H1 (cell line): ENCODE data around the gene BDP1. TPM values are rescaled to one million over a fixed set of nuclear protein-coding genes. Genes with fewer than 3 reads are reported as not detected.
A peak's percentile ranks its signal among the peaks of the same experiment; 100 is the strongest.

Experiments
- ASH2L ChIP-seq: fragments of 200-600, 300-600 bp; sonication (generic); IDR thresholded peaks from one replicate; pipeline ENCODE4 v1.7.1; 2017; ENCODE audit warnings: low read length
- BRCA1 ChIP-seq: IDR thresholded peaks from 2 replicates; pipeline ENCODE4 v1.6.1; 2012; ENCODE audit warnings: low read depth, low read length, improper control_type of control experiment
- CBX5 ChIP-seq: fragments of 300-800, 300-1000 bp; sonication (generic); IDR thresholded peaks from 2 replicates; pipeline ENCODE4 v1.7.1; 2016; ENCODE audit warnings: antibody characterized with exemption, low read length, low read depth
- CBX8 ChIP-seq: fragments of 300-800, 300-1000 bp; sonication (generic); IDR thresholded peaks from 2 replicates; pipeline ENCODE4 v1.7.1; 2016; ENCODE audit warnings: low read depth, low read length, borderline replicate concordance
- CTBP2 ChIP-seq: IDR thresholded peaks from 2 replicates; pipeline ENCODE4 v1.7.0; 2011; ENCODE audit warnings: borderline replicate concordance, mild to moderate bottlenecking, moderate library complexity, mixed read lengths, low read length; ENCODE audit not compliant: insufficient read depth, insufficient read length
- KDM5A ChIP-seq: fragments of 200-600 bp; IDR thresholded peaks from 2 replicates; pipeline ENCODE4 v1.7.1; 2012; ENCODE audit warnings: mild to moderate bottlenecking, low read length, inconsistent platforms, mixed read lengths
- POLR2A ChIP-seq, 2 experiments: IDR thresholded peaks; 1 replicate in 1 of 2; 2 replicates in 1 of 2; pipeline ENCODE4 v1.6.1; 2011; ENCODE audit warnings: low read depth in 2 of 2, low read length in 2 of 2, mild to moderate bottlenecking in 2 of 2; ENCODE audit errors: control extremely low read depth in 1 of 2
- RNF2 ChIP-seq: fragments of 200-900, 300-1000 bp; sonication (generic); IDR thresholded peaks from 2 replicates; pipeline ENCODE4 v1.7.1; 2016; ENCODE audit warnings: borderline replicate concordance, low read depth, mild to moderate bottlenecking, antibody characterized with exemption, low read length; ENCODE audit not compliant: poor library complexity, severe bottlenecking; ENCODE audit errors: missing control alignments
- SAP30 ChIP-seq: fragments of 300-600 bp; sonication (generic); IDR thresholded peaks from 2 replicates; pipeline ENCODE4 v1.7.1; 2012; ENCODE audit warnings: low read length, moderate library complexity, mild to moderate bottlenecking, inconsistent platforms; ENCODE audit not compliant: insufficient read depth, insufficient replicate concordance
- SIN3A ChIP-seq, 2 experiments: IDR thresholded peaks in 1 of 2; conservative IDR thresholded peaks in 1 of 2; 2 replicates each; pipeline ENCODE4 v1.6.1; 2011 to 2012; ENCODE audit warnings: low read length in 2 of 2, improper control_type of control experiment in 1 of 2, low read depth in 1 of 2, mild to moderate bottlenecking in 1 of 2
- SRF ChIP-seq: IDR thresholded peaks from 2 replicates; pipeline ENCODE4 v1.6.1; 2011; ENCODE audit warnings: mild to moderate bottlenecking, low read depth, low read length, moderate library complexity
- TAF7 ChIP-seq: optimal IDR thresholded peaks from 2 replicates; pipeline ENCODE3; 2011; ENCODE audit warnings: low read depth, mild to moderate bottlenecking, inconsistent platforms, low read length, moderate library complexity, borderline replicate concordance
- TBP ChIP-seq: IDR thresholded peaks from 2 replicates; pipeline ENCODE4 v1.6.1; 2011; ENCODE audit warnings: low read depth, low read length, improper control_type of control experiment
- YY1 ChIP-seq: IDR thresholded peaks from 2 replicates; pipeline ENCODE4 v1.6.1; 2011; ENCODE audit warnings: low read depth, mild to moderate bottlenecking, low read length
- polyA plus RNA-seq, 7 experiments: library from polyadenylated mRNA; depleted of rRNA in 3 of 7; stranded (reverse) in 5 of 7; unstranded in 2 of 7; fragments of >200 nt in 5 of 7; fragments of 200-250 nt in 2 of 7; gene quantifications; 1 replicate in 5 of 7; 2 replicates in 1 of 7; 4 replicates in 1 of 7; pipeline versions ENCODE4 v1.2.1 to v1.2.3, GENCODE V29; 2011 to 2013; ENCODE audit warnings: missing spikeins in 2 of 7, mixed read lengths in 2 of 7
- total RNA-seq: library from RNA; stranded (reverse); fragmentation: NEBNext Ultra II Directional; extraction: Animal tissue kit (Norgen Biotek cat#: 25700); gene quantifications from 2 replicates; pipeline ENCODE4 v1.2.1, GENCODE V29; 2021
- TF ChIP-seq, protein P1 (sequence below): IDR thresholded peaks from 2 replicates; pipeline ENCODE4 v1.6.1; 2011; ENCODE audit warnings: low read depth, mild to moderate bottlenecking, low read length; ENCODE audit not compliant: insufficient read depth
- TF ChIP-seq, protein P2 (sequence below), 3 experiments: IDR thresholded peaks; 1 replicate in 2 of 3; 2 replicates in 1 of 3; pipeline versions ENCODE4 v1.5.1 to v1.6.1; 2011; ENCODE audit warnings: low read length in 3 of 3, mild to moderate bottlenecking in 3 of 3, inconsistent platforms in 2 of 3, low read depth in 1 of 3, moderate library complexity in 1 of 3; ENCODE audit not compliant: insufficient read depth in 1 of 3; ENCODE audit errors: control extremely low read depth in 1 of 3
- TF ChIP-seq, protein P3 (sequence below): IDR thresholded peaks from 2 replicates; pipeline ENCODE4 v1.6.1; 2012; ENCODE audit warnings: low read length, inconsistent platforms

BDP1 gene
- total and polyA plus RNA-seq, 2 of the 8 experiments (the other 6 are each of a cell fraction or from before 2014, with no cell fraction given), result 4.7 to 32.1 TPM

DNA sequence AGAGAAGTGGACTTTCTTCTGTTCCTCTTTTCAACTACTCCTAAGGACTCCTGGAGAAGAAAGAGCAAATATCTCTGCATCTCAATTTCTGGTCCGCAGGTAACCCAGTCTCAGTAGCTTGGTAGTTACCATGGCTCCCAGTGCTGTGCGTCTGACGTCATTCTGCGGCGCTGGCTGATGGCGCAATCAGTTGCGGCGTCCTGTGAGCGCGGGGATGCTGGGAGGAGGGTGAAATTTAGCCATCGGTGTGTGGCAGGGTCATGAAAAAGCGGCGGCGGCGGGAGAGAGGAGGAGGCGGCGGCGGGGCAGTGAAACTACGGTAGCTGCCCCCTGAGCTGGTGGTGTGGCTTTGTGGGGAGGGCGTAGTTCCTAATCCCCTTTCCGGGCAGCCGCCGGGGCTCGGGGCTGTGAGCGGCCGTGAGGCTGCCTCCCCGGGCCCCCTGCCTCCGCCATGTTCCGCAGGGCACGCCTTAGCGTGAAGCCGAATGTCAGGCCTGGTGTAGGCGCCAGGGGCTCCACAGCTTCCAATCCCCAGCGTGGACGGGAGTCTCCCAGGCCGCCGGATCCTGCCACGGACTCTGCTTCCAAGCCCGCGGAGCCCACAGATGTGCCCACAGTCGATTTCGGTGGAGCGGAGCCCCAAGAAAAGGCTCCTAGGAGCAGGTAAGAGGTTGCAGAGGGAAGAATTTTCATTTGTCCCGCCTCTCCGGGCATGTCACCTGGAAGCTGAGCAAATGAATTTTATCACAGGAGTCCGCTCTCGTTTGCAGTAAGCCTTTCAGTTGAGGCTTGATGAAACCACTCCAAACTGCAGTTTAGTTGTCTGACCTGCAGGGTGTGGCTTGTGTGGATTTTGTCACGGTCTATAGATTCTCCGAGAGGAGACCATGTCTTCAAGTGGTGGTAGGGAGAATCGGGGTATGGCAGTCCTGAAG lies at the start of gene BDP1 (continued):
- TF ChIP-seq RNF2, result no peak
- TF ChIP-seq ASH2L, result peak; percentile 90
- TF ChIP-seq CTBP2, result no peak
- TF ChIP-seq BRCA1, result peak; percentile 61; the same call in 1 of the 2 replicates
- TF ChIP-seq CBX8, result no peak
- peak; percentile 83 to 99; a peak in 2 of 4 replicates for TF ChIP-seq SIN3A (conservative IDR thresholded peaks at IDR 0.05 in 1 of 2, IDR thresholded peaks at IDR 0.05 in 1 of 2; ENCODE audit: low read depth in 1 of 2, low read length in 2 of 2)
- TF ChIP-seq KDM5A, result peak; percentile 73
- peak; percentile 93 for TF ChIP-seq YY1
- TF ChIP-seq, protein P1, sequence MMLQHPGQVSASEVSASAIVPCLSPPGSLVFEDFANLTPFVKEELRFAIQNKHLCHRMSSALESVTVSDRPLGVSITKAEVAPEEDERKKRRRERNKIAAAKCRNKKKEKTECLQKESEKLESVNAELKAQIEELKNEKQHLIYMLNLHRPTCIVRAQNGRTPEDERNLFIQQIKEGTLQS, result peak; percentile 97
- TF ChIP-seq TAF7, result peak; percentile 63
- TF ChIP-seq SAP30, result peak; percentile 71
- TF ChIP-seq SRF, result peak; percentile 89
- peak; percentile 87 for TF ChIP-seq TBP
- TF ChIP-seq, protein P2, sequence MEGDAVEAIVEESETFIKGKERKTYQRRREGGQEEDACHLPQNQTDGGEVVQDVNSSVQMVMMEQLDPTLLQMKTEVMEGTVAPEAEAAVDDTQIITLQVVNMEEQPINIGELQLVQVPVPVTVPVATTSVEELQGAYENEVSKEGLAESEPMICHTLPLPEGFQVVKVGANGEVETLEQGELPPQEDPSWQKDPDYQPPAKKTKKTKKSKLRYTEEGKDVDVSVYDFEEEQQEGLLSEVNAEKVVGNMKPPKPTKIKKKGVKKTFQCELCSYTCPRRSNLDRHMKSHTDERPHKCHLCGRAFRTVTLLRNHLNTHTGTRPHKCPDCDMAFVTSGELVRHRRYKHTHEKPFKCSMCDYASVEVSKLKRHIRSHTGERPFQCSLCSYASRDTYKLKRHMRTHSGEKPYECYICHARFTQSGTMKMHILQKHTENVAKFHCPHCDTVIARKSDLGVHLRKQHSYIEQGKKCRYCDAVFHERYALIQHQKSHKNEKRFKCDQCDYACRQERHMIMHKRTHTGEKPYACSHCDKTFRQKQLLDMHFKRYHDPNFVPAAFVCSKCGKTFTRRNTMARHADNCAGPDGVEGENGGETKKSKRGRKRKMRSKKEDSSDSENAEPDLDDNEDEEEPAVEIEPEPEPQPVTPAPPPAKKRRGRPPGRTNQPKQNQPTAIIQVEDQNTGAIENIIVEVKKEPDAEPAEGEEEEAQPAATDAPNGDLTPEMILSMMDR (IDR thresholded peaks at IDR 0.05; ENCODE audit: control extremely low read depth in 1 of 3, insufficient read depth in 1 of 3, low read depth in 1 of 3, low read length in 3 of 3), result peak in 2 of 3 experiments; percentile 1; a peak in 2 of 4 replicates
- TF ChIP-seq CBX5, result no peak
- peak; percentile 86 to 94 for TF ChIP-seq POLR2A (IDR thresholded peaks at IDR 0.05; ENCODE audit: control extremely low read depth in 1 of 2, low read depth in 2 of 2, low read length in 2 of 2)
- TF ChIP-seq, protein P3, sequence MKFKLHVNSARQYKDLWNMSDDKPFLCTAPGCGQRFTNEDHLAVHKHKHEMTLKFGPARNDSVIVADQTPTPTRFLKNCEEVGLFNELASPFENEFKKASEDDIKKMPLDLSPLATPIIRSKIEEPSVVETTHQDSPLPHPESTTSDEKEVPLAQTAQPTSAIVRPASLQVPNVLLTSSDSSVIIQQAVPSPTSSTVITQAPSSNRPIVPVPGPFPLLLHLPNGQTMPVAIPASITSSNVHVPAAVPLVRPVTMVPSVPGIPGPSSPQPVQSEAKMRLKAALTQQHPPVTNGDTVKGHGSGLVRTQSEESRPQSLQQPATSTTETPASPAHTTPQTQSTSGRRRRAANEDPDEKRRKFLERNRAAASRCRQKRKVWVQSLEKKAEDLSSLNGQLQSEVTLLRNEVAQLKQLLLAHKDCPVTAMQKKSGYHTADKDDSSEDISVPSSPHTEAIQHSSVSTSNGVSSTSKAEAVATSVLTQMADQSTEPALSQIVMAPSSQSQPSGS, result peak; percentile 97
